Measurements from ENCODE around the gene PTPRK.
A peak's percentile ranks its signal among the peaks of the same experiment; 100 is the strongest.

PTPRK gene

DNA sequence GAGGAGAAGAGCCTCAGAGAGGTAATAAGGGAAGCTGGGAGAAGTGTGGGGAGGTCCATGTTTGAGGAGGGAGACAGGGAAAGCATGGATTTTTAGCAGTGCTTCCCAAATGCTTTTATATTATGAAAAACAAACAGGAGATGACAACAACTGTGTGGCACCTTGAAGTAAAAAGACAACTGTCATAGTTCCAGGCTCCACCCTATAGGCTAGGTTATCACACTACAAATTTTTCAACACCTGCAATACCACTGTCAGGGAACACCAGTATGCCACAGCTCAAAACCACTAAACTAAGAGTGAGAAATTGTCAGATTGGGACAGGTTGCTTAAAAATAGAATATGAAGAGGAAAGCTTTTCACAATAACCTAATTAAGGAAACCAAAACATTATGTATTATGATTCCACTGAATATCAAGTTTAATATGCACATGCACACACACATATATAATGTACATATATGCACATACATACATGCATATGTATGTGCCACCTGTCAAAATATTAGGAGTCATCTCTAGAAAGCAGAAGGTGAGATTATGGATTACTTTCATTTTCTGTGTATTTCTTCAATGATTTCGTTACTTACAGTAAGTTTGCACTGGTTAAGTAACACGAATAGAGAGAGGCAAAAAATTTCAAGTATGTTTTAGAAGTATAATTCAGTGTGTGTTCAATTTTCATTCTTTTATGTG, 261.2 kb downstream of the PTPRK start:
- Histone ChIP-seq H3K4me3 (replicated peaks; ENCODE audit: low read depth, low read length) (peak overlapping the region; percentile 1), H3K27me3 (replicated peaks; ENCODE audit: control insufficient read depth, insufficient read depth, low read length) (no peaks in the 10 kb centered on the region; the same call in 1 of the 2 replicates), H3K36me3 (ENCODE audit: control insufficient read depth, insufficient read depth, low read length) (no peaks in the 10 kb centered on the region)
- DNase-seq (ENCODE audit: extremely low read depth, insufficient read length) = peak; percentile 29
- TF ChIP-seq, protein P1, sequence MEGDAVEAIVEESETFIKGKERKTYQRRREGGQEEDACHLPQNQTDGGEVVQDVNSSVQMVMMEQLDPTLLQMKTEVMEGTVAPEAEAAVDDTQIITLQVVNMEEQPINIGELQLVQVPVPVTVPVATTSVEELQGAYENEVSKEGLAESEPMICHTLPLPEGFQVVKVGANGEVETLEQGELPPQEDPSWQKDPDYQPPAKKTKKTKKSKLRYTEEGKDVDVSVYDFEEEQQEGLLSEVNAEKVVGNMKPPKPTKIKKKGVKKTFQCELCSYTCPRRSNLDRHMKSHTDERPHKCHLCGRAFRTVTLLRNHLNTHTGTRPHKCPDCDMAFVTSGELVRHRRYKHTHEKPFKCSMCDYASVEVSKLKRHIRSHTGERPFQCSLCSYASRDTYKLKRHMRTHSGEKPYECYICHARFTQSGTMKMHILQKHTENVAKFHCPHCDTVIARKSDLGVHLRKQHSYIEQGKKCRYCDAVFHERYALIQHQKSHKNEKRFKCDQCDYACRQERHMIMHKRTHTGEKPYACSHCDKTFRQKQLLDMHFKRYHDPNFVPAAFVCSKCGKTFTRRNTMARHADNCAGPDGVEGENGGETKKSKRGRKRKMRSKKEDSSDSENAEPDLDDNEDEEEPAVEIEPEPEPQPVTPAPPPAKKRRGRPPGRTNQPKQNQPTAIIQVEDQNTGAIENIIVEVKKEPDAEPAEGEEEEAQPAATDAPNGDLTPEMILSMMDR (IDR thresholded peaks at IDR 0.05; ENCODE audit: insufficient read depth, low read length, poor library complexity, severe bottlenecking) = no peak

DNA sequence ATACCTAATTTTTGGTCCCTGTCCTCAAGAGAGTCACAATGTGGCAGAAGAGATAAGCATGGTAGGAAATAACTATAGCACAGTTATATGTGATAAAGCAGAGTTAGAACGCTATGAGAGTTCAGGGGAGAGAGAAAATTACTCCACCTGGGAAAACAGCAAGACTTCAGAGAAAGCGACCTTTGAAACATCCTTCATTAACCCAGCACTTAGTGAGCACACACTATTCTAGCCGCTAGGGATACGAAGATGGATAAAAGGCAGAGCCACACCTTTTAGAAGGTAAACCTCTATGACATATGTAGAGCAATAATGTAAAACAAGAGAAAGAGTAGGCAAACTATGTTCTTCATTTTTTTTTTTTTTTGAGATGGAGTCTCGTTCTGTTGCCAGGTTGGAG, 264.3 kb downstream of the PTPRK start:
- no peaks in the 10 kb centered on the region for H3K36me3 ChIP-seq (ENCODE audit: control insufficient read depth, insufficient read depth, low read length)
- no peak overlapping the region for H3K4me3 ChIP-seq (replicated peaks; ENCODE audit: low read depth, low read length)
- no peaks in the 10 kb centered on the region for H3K27me3 ChIP-seq (replicated peaks; ENCODE audit: control insufficient read depth, insufficient read depth, low read length)
- TF ChIP-seq, protein P1 (IDR thresholded peaks at IDR 0.05; ENCODE audit: insufficient read depth, low read length, poor library complexity, severe bottlenecking) = no peak
- no peak for DNase-seq (ENCODE audit: extremely low read depth, insufficient read length)

DNA sequence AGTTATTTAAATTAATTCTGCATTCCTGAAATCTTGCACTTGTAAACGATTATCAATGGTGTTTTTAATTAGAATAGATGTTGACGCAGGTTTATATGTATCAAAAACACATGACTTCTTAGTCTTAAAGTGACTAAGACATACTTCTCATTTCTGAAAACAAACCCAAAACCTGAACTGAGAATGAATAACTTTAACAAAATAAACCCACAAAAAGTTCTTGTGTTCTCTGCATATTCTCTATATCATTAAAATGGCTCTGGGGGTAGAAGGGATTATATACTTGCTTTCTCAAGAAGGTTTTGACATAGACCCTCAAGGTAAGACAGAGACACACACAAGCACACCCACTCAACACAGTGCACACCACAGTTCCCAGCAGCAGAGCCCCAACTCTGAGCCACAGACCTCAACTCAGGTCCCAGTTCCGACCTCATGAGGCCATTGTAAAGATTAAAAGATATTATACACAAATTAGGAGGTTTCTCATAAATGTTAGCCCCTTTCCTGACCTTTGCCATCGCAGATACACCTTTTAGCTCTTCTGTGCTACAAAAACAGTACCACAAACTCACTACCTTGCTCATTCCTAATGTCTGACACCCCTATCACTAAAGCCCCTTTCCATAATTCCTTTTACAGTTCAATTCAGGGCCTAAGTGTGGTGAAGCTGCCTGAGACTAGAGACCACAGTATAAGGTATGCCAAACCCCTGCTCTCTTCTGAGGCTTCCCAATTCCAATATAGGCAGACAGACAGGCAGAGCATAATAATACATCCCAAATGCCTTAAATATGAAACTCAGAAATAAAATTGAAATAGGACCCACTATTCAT, 267.8 kb downstream of the PTPRK start:
- H3K27me3 ChIP-seq (replicated peaks; ENCODE audit: control insufficient read depth, insufficient read depth, low read length) = no peaks in the 10 kb centered on the region
- no peak for DNase-seq (ENCODE audit: extremely low read depth, insufficient read length)
- H3K36me3 ChIP-seq (ENCODE audit: control insufficient read depth, insufficient read depth, low read length) = no peaks in the 10 kb centered on the region
- H3K4me3 ChIP-seq (replicated peaks; ENCODE audit: low read depth, low read length) = no peak overlapping the region
- TF ChIP-seq, protein P1 (IDR thresholded peaks at IDR 0.05; ENCODE audit: insufficient read depth, low read length, poor library complexity, severe bottlenecking) = no peak

DNA sequence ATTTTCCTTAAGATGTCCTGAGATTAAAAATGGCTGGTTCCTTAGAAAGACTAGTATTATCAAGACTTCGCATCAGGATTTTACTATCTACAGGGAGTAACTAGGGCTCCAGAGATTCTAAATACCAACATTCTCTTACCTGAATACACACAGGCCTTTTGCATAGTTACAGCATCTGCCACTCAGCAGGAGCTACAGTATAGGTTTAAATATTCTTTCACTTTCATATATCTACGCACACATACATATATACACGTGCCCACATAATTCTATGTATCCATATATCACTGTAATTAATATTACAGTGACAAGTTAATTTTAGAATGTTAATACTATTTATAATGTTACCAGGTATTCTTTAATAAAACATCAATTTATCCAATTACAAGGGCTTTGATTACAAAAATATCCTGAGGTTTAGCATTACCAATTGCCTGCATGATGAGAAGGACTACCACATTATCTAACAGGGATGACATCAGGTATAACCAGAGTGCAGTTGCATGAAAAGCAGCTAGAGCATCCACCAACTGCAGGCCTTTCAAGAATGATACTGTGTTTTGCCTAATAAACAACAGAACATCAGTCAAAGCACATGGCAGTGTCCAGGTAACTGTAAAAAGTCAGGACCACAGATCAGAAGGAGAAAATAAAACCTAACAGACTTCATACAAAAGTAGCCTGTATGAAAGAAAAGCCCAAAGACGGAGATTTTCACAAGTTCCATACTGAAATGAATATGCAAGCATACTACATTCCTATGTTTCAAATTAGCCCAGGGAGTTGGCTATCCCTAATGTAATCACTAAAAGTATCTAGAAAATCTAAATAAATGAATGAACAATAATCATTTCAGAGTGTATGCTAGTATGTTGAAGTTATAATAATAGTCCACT, 268.7 kb downstream of the PTPRK start:
- no peak overlapping the region for H3K4me3 ChIP-seq (replicated peaks; ENCODE audit: low read depth, low read length)
- H3K36me3 ChIP-seq (ENCODE audit: control insufficient read depth, insufficient read depth, low read length) = no peaks in the 10 kb centered on the region
- no peak for DNase-seq (ENCODE audit: extremely low read depth, insufficient read length)
- TF ChIP-seq, protein P1 (IDR thresholded peaks at IDR 0.05; ENCODE audit: insufficient read depth, low read length, poor library complexity, severe bottlenecking) = no peak
- H3K27me3 ChIP-seq (replicated peaks; ENCODE audit: control insufficient read depth, insufficient read depth, low read length) = no peaks in the 10 kb centered on the region

DNA sequence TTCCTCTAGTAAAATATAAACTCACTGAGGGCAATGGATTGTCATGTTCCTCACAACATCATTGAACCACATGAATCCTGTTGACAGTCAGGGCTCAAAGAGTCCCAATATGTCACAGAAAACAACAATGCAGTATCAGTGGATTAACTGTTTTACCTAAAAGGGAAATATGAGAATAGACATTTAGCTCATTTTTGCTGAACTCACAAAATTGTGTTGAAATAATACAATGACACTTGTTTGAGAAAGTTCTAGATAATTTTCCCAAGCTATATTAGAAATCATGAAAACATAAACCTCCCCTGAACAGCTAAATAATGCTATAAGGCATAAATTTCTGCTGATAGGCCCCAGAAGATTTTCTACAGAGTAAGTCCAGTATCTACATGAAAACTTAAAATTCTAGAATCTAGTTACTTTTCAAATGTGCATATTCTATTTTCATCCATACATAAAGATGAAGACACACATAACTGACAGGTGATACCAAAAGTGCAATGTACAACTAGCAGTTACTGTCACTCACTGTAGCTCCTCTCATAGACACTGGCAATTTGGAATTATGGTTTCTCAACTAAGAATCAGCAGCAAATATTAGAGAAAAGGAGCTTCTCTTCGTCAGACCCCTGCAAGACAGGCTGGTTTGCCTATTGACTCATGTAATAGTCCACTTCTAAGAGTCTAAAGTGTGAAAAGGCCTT, 269.9 kb downstream of the PTPRK start:
- DNase-seq (ENCODE audit: extremely low read depth, insufficient read length) = no peak

More for the DNA sequence above, 269.9 kb downstream of the PTPRK start:
- TF ChIP-seq, protein P1 (IDR thresholded peaks at IDR 0.05; ENCODE audit: insufficient read depth, low read length, poor library complexity, severe bottlenecking) = no peak
- Histone ChIP-seq H3K27me3 (replicated peaks; ENCODE audit: control insufficient read depth, insufficient read depth, low read length) (no peaks in the 10 kb centered on the region), H3K4me3 (replicated peaks; ENCODE audit: low read depth, low read length) (no peak overlapping the region), H3K36me3 (ENCODE audit: control insufficient read depth, insufficient read depth, low read length) (no peaks in the 10 kb centered on the region)
